SKM-1 treated with dmso at 0.1 percent for 144 hours (cell line): ENCODE data around the gene ZNF326.

ENCODE experiments used
- DNase-seq: peaks from one replicate; lab custom pipeline; 2025; ENCODE audit not compliant: unreplicated experiment; lab: John Stamatoyannopoulos, UW

ZNF326 gene

GRCh38 chr1:90074137-90074536 is 79.2 kb downstream of the ZNF326 start:
- no peak for DNase-seq

GRCh38 chr1:90074566-90074965 is 79.7 kb downstream of the ZNF326 start:
- no peak for DNase-seq

GRCh38 chr1:90074970-90075391 is 80.1 kb downstream of the ZNF326 start:
- no peak for DNase-seq

DNA sequence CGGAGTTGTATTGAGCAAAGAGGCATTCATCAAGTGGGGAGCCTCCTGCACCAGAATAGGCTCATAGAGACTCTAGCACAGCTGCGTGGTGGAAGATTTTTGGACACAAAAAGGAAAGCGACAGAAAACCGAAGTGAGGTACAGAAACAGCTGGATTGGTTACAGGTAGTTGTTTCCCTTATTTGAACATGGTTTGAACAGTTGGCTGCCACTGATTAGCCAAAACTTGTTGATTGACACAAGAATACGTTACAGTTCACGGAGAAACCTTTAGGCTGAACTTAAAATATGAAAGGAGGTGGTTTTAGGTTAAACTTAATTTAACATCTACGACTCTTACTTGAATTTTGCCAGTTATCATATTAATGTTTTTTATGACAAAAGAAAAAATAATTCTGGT is 89.1 kb downstream of the ZNF326 start:
- no peak for DNase-seq
